Subcutaneous abdominal adipose tissue (tissue), 5 donors: ENCODE measurements around the gene RIMS1.

Experiments
- H3K27ac ChIP-seq: one replicate; pipeline ENCODE4 v1.7.0; 2013; ENCODE audit warnings: low read depth, mild to moderate bottlenecking, inconsistent platforms, low read length, moderate library complexity
- H3K27me3 ChIP-seq, 5 donors: one replicate each; pipeline ENCODE4 v1.7.0; 2013; ENCODE audit warnings: low read length in 5 of 5, inconsistent platforms in 1 of 5; ENCODE audit not compliant: control insufficient read depth in 5 of 5, insufficient read depth in 4 of 5
- H3K36me3 ChIP-seq, 5 donors: one replicate each; pipeline ENCODE4 v1.7.0; 2013; ENCODE audit warnings: low read length in 5 of 5; ENCODE audit not compliant: control insufficient read depth in 5 of 5, insufficient read depth in 5 of 5
- H3K4me1 ChIP-seq, 5 donors: one replicate each; pipeline ENCODE4 v1.7.0; 2013; ENCODE audit warnings: low read length in 5 of 5, mild to moderate bottlenecking in 3 of 5, moderate library complexity in 1 of 5; ENCODE audit not compliant: control insufficient read depth in 5 of 5, insufficient read depth in 5 of 5
- H3K4me3 ChIP-seq, 5 donors: one replicate each; pipeline ENCODE4 v1.7.0; 2013; ENCODE audit warnings: low read length in 5 of 5, low read depth in 1 of 5
- H3K9ac ChIP-seq, 5 donors: one replicate each; pipeline ENCODE4 v1.7.0; 2013; ENCODE audit warnings: low read length in 5 of 5, mild to moderate bottlenecking in 4 of 5, moderate library complexity in 3 of 5
- H3K9me3 ChIP-seq, 5 donors: one replicate each; pipeline ENCODE4 v1.7.0; 2013; ENCODE audit warnings: low read length in 5 of 5; ENCODE audit not compliant: control insufficient read depth in 5 of 5
- donor health status: healthy.
- donor health status: healthy.
- donor health status: healthy.
- donor health status: healthy.
- donor health status: healthy.

RIMS1 gene

GRCh38 chr6:72133324-72133723, 247.0 kb downstream of the RIMS1 start:
- Histone ChIP-seq H3K9me3 (no peaks in the 10 kb centered on the region), H3K27me3 (no peaks in the 10 kb centered on the region), H3K4me3 (no peak overlapping the region), H3K27ac (no peak overlapping the region), H3K9ac (no peak overlapping the region), H3K4me1 (no peaks in the 10 kb centered on the region), H3K36me3 (no peaks in the 10 kb centered on the region)

GRCh38 chr6:72140795-72141194, 254.4 kb downstream of the RIMS1 start:
- Histone ChIP-seq H3K4me3 (no peak overlapping the region), H3K36me3 (no peaks in the 10 kb centered on the region), H3K9me3 (no peaks in the 10 kb centered on the region), H3K27ac (no peak overlapping the region), H3K27me3 (no peaks in the 10 kb centered on the region), H3K9ac (no peak overlapping the region), H3K4me1 (peaks cover 0 to 4% (median 0%) of the 10 kb centered on the region in 5 donors)

DNA sequence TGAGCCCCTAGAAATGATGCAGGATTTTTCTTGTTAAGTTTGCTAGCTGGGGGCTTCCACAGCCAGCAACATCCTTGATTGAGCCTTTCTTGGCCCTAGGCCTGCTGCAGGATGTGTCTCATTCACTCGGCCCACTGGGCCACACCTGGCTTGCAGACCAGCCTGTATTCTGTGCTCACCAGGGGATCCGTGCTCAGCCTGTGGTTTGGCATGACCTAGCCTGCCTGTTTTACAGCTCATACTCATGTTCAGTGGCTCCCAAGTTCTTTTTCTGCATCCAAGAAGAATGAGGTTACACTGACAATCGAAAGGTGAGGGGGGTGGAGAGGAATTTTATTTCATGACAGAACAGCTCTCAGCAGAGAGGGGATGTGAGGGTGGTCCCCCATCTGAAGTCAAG, 263.4 kb downstream of the RIMS1 start:
- Histone ChIP-seq H3K4me1 (peaks cover 0 to 6% (median 0%) of the 10 kb centered on the region in 5 donors), H3K9me3 (peaks cover 0 to 12% (median 10%) of the 10 kb centered on the region in 5 donors), H3K4me3 (no peak overlapping the region), H3K27me3 (no peaks in the 10 kb centered on the region), H3K36me3 (no peaks in the 10 kb centered on the region), H3K27ac (no peak overlapping the region), H3K9ac (no peak overlapping the region)

DNA sequence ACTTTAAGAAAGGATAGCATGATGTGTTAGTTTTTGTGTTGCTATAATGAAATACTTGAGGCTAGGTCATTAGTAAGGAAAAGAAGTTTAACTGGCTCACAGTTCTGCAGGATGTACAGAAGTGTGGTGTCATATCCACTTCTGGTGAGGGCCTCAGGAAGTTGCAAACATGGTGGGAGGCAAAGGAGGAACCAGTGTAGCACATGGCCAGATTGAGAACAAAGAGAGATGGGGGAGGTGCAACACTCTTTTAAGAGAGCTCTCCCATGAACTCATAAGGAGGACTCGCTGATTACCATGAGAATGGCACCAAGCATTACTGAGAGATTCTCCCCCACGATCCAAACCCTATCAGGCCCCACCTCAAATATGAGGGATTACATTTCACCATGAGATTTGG, 265.4 kb downstream of the RIMS1 start:
- Histone ChIP-seq H3K27ac (no peak overlapping the region), H3K27me3 (no peaks in the 10 kb centered on the region), H3K4me1 (no peaks in the 10 kb centered on the region), H3K9me3 (peaks cover 0 to 12% (median 10%) of the 10 kb centered on the region in 5 donors), H3K4me3 (no peak overlapping the region), H3K36me3 (no peaks in the 10 kb centered on the region), H3K9ac (no peak overlapping the region)

DNA sequence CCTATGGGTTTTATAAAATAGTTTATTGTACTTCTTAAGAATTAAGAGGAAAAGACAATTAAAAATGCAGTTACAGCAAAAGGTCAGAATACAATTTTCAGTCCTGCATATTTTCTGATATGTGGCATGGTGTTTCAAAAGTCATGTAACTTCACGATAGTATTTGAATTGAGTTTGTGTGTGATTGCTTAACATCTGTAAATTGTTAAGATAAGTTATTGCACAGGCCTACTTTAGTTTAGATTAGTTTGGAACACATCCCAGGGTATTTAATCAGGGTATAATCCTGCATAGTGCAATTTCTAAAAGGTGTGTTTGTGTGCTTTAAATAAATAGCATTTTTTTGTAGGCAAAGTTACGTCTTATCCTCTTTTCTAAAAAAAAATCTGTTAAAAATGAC, 289.6 kb downstream of the RIMS1 start:
- H3K27me3 ChIP-seq = peaks cover 0 to 3% (median 0%) of the 10 kb centered on the region in 5 donors
- no peaks in the 10 kb centered on the region for H3K36me3 ChIP-seq
- no peak overlapping the region for H3K4me3 ChIP-seq
- H3K9me3 ChIP-seq = no peaks in the 10 kb centered on the region
- H3K4me1 ChIP-seq = no peaks in the 10 kb centered on the region
- no peak overlapping the region for H3K27ac ChIP-seq
- H3K9ac ChIP-seq = no peak overlapping the region

GRCh38 chr6:72182337-72183246, 296.2 kb downstream of the RIMS1 start:
- Histone ChIP-seq H3K4me1 (peaks cover 0 to 12% (median 10%) of the 10 kb centered on the region in 5 donors), H3K9me3 (no peaks in the 10 kb centered on the region), H3K9ac (peak overlapping the region in 1 of 5 donors; percentile 66), H3K27me3 (peaks cover 0 to 14% (median 7%) of the 10 kb centered on the region in 5 donors), H3K4me3 (peak overlapping the region; percentile 7 to 70 (median 64)), H3K27ac (no peak overlapping the region), H3K36me3 (no peaks in the 10 kb centered on the region)

GRCh38 chr6:72203983-72204382, 317.6 kb downstream of the RIMS1 start:
- H3K9ac ChIP-seq = no peak overlapping the region

DNA sequence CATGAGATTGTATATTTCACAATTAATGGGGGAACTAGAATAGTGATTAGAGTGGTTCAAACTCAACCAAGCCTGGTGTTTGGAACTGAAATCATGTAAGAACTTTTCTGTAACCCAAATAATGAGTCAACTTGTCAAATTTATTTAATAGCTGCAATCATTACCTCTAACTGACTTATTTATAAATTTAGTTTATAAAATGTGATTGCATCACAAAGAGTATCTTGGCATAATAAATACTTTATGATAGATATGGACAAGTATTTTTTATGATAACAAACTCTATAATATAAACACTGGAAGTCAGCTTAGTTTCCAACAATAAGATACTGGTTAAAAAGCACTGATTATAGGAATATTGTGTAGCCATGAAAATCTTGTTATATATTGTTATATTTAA, 319.1 kb downstream of the RIMS1 start:
- Histone ChIP-seq H3K9ac (no peak overlapping the region), H3K9me3 (no peaks in the 10 kb centered on the region), H3K36me3 (no peaks in the 10 kb centered on the region), H3K4me3 (no peak overlapping the region), H3K27ac (no peak overlapping the region), H3K4me1 (no peaks in the 10 kb centered on the region), H3K27me3 (no peaks in the 10 kb centered on the region)

More at GRCh38 chr6:72203983-72204382, 317.6 kb downstream of the RIMS1 start:
- Histone ChIP-seq H3K4me1 (no peaks in the 10 kb centered on the region), H3K27ac (no peak overlapping the region), H3K27me3 (no peaks in the 10 kb centered on the region), H3K9me3 (no peaks in the 10 kb centered on the region), H3K36me3 (no peaks in the 10 kb centered on the region), H3K4me3 (no peak overlapping the region)

GRCh38 chr6:72206606-72207005, 320.3 kb downstream of the RIMS1 start:
- H3K27me3 ChIP-seq = no peaks in the 10 kb centered on the region
- H3K4me1 ChIP-seq = no peaks in the 10 kb centered on the region
- H3K27ac ChIP-seq = no peak overlapping the region
- H3K4me3 ChIP-seq = no peak overlapping the region
- no peaks in the 10 kb centered on the region for H3K9me3 ChIP-seq
- H3K9ac ChIP-seq = no peak overlapping the region
- no peaks in the 10 kb centered on the region for H3K36me3 ChIP-seq

DNA sequence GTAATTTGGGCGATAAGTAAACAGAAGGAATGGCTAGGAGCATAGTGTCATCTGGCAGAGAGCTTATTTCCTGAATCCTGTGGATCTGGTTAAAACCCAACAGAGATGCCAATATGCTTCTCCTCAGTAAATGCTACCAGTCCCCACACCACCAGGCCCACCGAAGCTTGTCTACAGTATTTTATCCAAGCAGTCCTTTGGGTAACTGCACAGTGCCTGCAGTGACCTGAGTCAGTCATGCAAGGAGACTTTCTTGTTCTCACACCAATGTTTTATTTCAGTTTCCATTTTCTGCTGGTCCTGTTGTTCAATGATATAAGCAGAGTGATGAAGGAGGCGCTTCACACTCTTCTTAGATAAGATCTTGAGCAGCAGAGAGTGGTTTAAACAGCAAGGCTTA, 326.3 kb downstream of the RIMS1 start:
- H3K4me1 ChIP-seq = no peaks in the 10 kb centered on the region
- no peak overlapping the region for H3K9ac ChIP-seq
- H3K36me3 ChIP-seq = no peaks in the 10 kb centered on the region
- no peaks in the 10 kb centered on the region for H3K27me3 ChIP-seq
- H3K27ac ChIP-seq = no peak overlapping the region
- H3K4me3 ChIP-seq = no peak overlapping the region
- no peaks in the 10 kb centered on the region for H3K9me3 ChIP-seq
